Mesothelial cell of epicardium (in vitro differentiated cells): ENCODE results near the gene IGFBP7. TPM values are rescaled to one million over a fixed set of nuclear protein-coding genes. Genes with fewer than 3 reads are reported as not detected.

Source experiments
- DNase-seq, 2 experiments: peaks; one replicate each; pipeline ENCODE4 v3.0.0; 2021; ENCODE audit warnings: low spot score in 2 of 2; ENCODE audit not compliant: unreplicated experiment in 2 of 2
- H3K27ac Mint-ChIP-seq: 2 replicates; pipeline ENCODE4 v1.8.0; 2021; ENCODE audit warnings: mixed read lengths
- H3K27me3 Mint-ChIP-seq: 2 replicates; pipeline ENCODE4 v1.8.0; 2021; ENCODE audit warnings: low read depth, mixed read lengths
- H3K36me3 Mint-ChIP-seq: 2 replicates; pipeline ENCODE4 v1.8.0; 2021; ENCODE audit warnings: mixed read lengths
- H3K4me1 Mint-ChIP-seq: 2 replicates; pipeline ENCODE4 v1.8.0; 2021; ENCODE audit warnings: mixed read lengths
- H3K4me3 Mint-ChIP-seq: 2 replicates; pipeline ENCODE4 v1.8.0; 2021; ENCODE audit warnings: mild to moderate bottlenecking, moderate library complexity, mixed read lengths
- H3K9me3 Mint-ChIP-seq: 2 replicates; pipeline ENCODE4 v1.8.0; 2021; ENCODE audit warnings: mixed read lengths
- total RNA-seq: library from RNA; stranded (reverse); gene quantifications from 3 replicates; pipeline ENCODE4 v1.2.1, GENCODE V29; 2021
- TF ChIP-seq, protein P1 (sequence below): fragments of 200-600 bp; sonication (generic); IDR thresholded peaks from one replicate; pipeline ENCODE4 v1.5.0; 2021; ENCODE audit warnings: antibody characterized with exemption; ENCODE audit not compliant: unreplicated experiment

Gene IGFBP7
- total RNA-seq, 1 donor from 2014 or later = 114 TPM

DNA sequence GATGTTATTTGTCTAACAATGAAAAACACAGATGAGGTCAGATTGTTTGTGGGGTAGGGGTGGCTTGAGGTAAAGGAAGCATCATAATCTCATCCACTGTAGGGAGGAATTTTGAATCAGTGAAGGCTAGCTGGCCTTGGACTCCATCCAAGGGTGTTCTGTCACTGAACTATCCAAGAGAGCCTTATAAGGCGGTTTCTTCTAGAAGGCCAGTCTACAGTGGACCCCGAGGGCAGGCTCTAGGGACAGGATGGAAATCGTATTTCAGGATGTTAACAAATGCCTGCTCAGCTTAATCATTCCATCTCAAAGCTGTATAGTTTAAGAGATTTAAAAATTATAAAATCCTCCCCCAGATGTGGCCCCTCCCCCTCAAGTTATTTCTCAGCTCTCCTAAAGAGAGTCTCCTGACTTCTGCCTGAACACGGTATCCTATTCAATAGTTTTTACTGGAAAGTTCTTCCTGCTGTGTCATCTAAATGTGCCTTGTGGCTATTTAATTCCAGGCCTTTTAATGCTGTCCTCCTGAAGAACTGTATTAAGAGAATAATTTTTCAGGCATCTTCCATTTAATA, 8.0 kb downstream of the IGFBP7 start:
- H3K9me3 Mint-ChIP-seq = no peaks in the 10 kb centered on the region
- no peaks in the 10 kb centered on the region for H3K36me3 Mint-ChIP-seq
- peaks cover 70% of the 10 kb centered on the region for H3K4me1 Mint-ChIP-seq
- H3K4me3 Mint-ChIP-seq = no peak overlapping the region
- H3K27ac Mint-ChIP-seq = peak overlapping the region; percentile 91
- TF ChIP-seq, protein P1, sequence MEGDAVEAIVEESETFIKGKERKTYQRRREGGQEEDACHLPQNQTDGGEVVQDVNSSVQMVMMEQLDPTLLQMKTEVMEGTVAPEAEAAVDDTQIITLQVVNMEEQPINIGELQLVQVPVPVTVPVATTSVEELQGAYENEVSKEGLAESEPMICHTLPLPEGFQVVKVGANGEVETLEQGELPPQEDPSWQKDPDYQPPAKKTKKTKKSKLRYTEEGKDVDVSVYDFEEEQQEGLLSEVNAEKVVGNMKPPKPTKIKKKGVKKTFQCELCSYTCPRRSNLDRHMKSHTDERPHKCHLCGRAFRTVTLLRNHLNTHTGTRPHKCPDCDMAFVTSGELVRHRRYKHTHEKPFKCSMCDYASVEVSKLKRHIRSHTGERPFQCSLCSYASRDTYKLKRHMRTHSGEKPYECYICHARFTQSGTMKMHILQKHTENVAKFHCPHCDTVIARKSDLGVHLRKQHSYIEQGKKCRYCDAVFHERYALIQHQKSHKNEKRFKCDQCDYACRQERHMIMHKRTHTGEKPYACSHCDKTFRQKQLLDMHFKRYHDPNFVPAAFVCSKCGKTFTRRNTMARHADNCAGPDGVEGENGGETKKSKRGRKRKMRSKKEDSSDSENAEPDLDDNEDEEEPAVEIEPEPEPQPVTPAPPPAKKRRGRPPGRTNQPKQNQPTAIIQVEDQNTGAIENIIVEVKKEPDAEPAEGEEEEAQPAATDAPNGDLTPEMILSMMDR = no peak
- DNase-seq = peak in 1 of 2 experiments; percentile 46
- no peaks in the 10 kb centered on the region for H3K27me3 Mint-ChIP-seq

DNA sequence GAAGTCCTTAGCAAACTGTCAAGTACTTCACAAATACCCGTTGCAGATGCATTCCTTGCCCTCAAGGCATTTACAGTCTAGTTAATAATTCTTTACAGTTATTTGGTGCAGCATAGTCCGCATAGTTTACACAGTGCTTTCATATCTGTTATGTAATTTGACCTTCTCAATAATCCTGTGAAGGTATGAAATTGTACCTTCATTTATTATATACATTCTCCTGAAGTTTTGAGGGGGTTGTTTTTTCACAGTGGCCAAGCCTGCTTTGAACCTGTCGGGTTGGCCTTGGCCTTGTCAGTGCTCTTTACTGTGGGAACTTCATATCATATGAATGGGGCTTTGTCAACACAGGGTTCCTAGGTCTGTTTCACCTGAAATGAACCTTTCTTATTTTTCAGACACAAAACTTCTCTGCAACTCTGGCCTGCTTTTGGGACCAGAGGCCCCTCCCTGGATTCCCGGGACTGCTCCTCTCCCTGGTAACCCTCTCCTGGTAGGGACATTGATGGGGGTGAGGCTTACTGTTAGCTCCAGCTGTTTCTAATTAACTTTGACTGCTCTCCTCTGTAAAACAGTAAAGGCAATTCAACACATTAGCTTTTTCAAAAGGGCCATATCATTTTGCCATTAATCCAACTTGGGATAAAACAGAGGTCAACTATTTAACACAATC, 9.1 kb downstream of the IGFBP7 start:
- TF ChIP-seq, protein P1 = no peak
- H3K27me3 Mint-ChIP-seq = no peaks in the 10 kb centered on the region

DNA sequence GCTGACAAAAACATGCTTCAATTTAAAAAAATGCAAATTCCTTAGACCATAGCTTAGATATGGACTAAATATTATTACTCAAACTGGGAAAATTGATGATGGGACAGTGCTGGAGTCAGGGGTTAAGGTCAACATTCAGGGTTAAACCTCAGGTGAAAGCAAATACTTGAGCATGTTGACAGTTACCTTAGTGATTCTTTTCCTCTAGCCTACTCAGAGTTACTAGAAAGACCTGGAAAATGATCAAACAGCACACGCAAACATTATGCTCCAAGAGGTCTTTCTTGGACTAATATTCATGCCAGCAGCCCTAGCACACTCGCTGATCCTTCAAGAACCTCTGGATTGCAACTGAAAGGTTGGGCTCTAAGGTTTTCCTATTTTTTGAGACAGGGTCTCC, 10.8 kb downstream of the IGFBP7 start:
- Mint-ChIP-seq H3K4me1 (peaks cover 84% of the 10 kb centered on the region), H3K36me3 (no peaks in the 10 kb centered on the region), H3K27me3 (no peaks in the 10 kb centered on the region), H3K4me3 (no peak overlapping the region), H3K9me3 (no peaks in the 10 kb centered on the region), H3K27ac (peak overlapping the region; percentile 81)
- TF ChIP-seq, protein P1 = no peak
- DNase-seq = no peak

More for the DNA sequence above, 9.1 kb downstream of the IGFBP7 start:
- DNase-seq = no peak
- Mint-ChIP-seq H3K4me1 (peaks cover 77% of the 10 kb centered on the region), H3K9me3 (no peaks in the 10 kb centered on the region), H3K27ac (peak overlapping the region; percentile 84), H3K4me3 (no peak overlapping the region), H3K36me3 (no peaks in the 10 kb centered on the region)

- Mint-ChIP-seq H3K4me1 (peaks cover 84% of the 10 kb centered on the region), H3K27me3 (no peaks in the 10 kb centered on the region), H3K9me3 (no peaks in the 10 kb centered on the region), H3K4me3 (no peak overlapping the region), H3K27ac (peak overlapping the region; percentile 81), H3K36me3 (no peaks in the 10 kb centered on the region)
- TF ChIP-seq, protein P1 = no peak
- DNase-seq = no peak
These were observed 11.2 kb downstream of the IGFBP7 start for GRCh38 chr4:57098941-57099340.

GRCh38 chr4:57098415-57098814, 11.8 kb downstream of the IGFBP7 start:
- peaks cover 87% of the 10 kb centered on the region for H3K4me1 Mint-ChIP-seq
- no peaks in the 10 kb centered on the region for H3K36me3 Mint-ChIP-seq
- TF ChIP-seq, protein P1 = no peak
- no peak overlapping the region for H3K4me3 Mint-ChIP-seq
- H3K27me3 Mint-ChIP-seq = no peaks in the 10 kb centered on the region
- no peak for DNase-seq
- H3K27ac Mint-ChIP-seq = peak overlapping the region; percentile 81
- H3K9me3 Mint-ChIP-seq = no peaks in the 10 kb centered on the region
